GM18519 (cell line): Measurements from ENCODE around the gene PATJ.
"Not testable (repeated sequence)": the region's sequence is repeated elsewhere in the genome, so short reads cannot be mapped to it uniquely, and the experiment has no call there.

Experiments used
- ATAC-seq: cut with Tn5 transposase; IDR thresholded peaks from one replicate; pipeline ENCODE4 v1.9.1; 2021; ENCODE audit warnings: mild to moderate bottlenecking, moderate library complexity; ENCODE audit not compliant: unreplicated experiment, low FRiP score

Gene PATJ

DNA sequence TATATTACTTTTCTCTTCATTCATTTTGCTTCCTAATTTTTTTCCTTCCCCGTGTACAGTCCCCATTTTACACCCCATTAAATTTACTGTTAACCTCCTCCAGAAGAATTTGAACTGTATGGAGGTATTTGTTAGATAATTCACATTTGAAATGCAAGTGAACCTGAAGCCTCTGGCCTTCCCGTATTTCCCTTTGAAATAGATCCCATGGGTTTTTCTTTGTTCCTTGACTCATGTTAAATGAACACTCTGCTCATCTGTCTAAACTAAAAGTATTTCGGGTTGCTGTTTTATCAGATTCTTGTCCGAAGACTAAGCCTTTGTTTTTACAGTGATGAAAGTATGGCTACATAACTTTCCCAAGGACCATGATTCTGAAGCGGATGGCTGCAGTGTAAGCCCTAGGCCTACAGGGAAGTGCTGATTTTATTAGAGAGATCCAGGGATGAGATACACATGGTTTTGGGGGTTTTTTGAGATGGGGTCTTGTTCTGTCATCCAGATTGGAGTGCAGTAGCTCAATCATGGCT, 187.9 kb downstream of the PATJ start:
- no peak for ATAC-seq

DNA sequence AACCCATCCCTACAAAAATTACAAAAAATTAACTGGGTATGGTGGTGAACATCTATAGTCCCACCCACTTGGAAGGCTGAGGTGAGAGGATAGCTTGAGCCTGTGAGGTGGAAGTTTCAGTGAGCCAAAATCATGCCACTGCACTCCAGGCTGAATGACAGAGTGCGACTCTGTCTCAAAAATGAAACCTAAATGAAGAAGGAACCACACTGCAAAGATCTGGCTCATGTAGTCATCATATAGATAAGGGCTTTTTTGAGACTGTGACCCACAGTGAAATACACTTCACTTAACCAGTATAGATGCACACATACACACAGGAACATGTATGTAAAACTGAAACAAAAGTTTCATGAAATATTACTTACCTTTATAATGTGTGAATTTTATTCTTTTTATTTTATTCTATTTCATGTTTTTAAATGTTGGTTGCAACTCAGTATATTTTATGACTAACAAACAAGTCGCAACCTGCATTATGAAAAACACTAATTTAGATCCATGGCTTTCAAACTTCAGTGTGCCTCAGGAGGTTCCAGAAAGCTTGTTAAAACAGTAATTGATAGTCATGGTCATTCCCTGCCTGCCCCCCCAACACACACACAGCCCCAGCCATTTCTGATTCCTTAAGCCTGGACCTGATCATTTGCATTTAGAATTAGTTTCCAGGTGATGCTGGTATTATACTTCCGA, 189.5 kb downstream of the PATJ start:
- ATAC-seq, result no peak

DNA sequence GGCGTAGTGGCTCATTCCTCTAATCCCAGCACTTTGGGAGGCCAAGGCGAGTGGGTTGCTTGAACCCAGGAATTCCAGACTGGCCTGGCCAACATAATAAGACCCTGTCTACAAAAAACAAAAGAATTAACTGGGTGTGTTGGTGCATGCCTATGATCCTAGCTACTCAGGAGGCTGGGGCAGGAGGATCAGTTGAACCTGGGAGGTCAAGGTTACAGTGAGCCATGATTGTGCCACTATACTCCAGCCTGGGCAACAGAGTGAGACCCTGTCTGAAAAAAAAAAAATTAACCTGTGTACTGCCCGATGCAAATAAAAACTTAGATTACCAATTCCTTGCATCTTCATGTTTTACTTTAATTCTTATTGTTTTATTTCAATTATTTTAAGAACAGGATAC, 193.2 kb downstream of the PATJ start:
- ATAC-seq, result no peak

DNA sequence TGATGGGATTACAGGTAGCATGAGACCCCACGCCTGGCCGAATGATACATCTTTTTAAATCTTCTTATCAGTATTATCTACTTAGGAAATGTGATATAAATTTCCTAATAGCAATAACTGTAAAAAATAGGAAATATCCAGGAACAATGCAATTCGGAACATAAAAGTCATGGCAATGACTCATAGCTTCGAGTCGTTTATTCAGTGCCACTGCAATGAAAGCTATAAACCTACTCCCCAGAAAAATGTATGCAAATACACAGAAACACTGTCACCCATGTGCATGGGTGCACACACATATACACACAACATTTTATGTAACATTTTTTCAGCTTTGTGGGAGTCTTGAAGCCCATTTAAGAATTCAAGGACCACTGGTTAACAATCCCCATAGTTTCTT, 194.6 kb downstream of the PATJ start:
- no peak for ATAC-seq

DNA sequence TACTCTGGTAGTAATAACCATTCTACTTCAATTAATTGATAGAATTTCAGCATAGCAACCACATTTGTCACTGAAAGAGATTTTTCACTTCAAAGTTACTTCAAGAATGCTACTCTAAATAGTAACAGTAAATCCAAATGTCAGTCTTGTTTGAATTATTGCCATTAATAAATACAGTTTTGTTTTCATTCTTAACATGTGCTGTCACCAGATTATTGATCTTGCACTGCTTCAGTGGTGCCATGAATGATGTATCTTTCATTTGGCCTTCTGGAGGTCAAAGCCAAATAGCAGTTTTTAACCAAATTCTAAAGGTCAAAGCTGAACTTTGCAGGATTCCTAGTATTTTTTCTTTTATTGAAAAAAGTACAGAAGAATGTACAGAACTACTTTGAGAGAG, 199.5 kb downstream of the PATJ start:
- no peak for ATAC-seq

DNA sequence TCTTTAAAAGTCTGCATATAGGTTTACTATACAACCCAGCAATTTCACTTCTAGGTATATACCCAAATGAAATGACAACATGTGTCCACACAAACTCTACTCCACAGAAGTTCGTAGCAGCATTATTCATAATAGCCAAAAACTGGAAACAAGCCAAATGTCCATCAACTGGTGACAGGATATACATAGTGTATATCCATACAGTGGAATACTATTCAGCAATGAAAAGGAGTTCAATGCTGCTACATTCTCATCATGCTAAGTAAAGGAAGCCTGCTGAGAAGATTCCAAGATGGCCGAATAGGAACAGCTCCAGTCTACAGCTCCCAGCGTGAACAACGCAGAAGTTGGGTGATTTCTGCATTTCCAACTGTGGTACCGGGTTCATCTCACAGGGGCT, 200.6 kb downstream of the PATJ start:
- ATAC-seq, result no peak

DNA sequence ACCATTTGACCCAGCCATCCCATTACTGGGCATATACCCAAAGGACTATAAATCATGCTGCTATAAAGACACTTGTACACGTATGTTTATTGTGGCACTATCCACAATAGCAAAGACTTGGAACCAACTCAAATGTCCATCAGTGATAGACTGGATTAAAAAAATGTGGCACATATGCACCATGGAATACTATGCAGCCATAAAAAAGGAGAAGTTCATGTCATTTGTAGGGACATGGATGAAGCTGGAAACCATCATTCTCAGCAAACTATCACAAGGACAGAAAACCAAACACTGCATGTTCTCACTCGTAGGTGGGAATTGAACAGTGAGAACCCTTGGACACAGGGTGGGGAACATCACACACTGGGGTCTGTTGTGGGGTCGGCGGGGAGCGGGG, 206.4 kb downstream of the PATJ start:
- ATAC-seq, result not testable (repeated sequence)

DNA sequence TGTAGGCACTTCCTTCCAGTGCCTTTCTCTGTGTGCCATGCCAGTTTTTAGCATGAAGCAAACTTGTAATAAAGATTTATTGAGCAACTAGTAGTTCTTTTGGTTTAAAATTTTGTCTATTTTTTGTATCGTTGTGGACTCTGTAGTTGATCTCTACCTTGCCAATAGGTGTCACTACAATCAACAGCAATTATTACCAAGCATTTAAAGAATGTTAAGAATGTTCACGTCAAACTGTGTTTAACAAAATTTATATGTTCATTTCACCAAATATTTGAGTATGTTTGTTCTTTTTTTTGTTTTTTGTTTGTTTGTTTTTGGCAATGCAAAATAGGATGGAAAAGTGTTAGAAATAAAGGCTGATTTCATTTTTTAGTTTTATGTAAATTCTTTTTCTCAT, 208.1 kb downstream of the PATJ start:
- no peak for ATAC-seq

DNA sequence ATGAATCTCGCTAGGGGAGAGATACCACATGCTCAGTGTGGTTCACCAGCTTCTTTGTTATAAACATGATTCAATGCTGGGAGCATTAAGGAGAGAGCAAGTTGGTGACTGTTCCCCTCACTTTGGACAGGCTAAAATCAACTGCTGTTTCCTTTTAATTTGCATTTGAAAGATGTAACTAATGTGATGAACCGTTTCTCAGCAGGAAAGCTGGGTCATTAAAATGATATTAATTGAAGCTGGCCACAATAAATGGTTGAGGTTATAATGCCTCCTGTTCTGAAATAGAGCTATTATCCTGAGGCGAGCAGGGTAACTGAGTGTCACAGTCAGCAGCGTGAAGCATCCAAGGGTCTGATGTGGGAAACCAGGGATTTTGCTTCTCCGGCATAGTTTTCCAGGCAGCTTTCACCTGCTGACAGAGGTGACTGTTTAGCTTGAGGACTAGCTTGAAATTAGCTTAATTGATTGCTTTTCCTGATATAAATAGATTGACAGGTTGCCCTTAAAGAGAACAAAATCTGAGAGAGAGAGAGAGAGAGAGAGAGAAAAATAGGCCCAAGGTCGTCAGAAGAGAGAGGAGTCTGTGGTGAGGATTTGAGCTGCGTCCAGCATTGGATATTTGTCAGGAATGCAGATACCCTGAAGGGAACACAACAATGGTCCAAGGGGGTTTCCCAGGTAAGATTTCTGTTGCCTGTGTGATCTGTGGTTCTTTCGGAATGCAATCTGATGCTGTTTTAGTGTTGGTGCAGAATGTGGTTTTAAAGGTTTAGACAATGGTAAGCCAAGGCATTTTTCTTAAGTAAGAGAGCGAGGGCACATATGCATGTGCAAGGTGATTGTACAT, 209.7 kb downstream of the PATJ start:
- ATAC-seq, result no peak

DNA sequence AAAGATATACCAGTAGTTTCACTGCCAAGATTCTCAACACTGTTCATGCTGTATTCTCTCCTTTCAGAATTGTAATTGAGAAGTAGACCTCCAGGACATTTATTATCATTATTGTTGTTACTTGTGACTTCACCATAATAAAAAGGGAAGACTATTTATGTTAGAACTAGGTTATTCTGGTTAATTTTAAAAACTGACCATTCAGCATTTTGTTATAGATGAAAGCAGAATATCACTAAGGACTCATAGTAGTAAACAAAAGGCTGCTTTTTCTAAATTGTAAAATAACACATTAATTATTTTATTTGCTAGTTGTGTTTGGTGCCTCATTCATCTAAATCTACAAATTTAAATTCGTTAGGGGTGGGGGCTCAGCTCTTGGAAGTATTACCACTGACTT, 210.4 kb downstream of the PATJ start:
- no peak for ATAC-seq

DNA sequence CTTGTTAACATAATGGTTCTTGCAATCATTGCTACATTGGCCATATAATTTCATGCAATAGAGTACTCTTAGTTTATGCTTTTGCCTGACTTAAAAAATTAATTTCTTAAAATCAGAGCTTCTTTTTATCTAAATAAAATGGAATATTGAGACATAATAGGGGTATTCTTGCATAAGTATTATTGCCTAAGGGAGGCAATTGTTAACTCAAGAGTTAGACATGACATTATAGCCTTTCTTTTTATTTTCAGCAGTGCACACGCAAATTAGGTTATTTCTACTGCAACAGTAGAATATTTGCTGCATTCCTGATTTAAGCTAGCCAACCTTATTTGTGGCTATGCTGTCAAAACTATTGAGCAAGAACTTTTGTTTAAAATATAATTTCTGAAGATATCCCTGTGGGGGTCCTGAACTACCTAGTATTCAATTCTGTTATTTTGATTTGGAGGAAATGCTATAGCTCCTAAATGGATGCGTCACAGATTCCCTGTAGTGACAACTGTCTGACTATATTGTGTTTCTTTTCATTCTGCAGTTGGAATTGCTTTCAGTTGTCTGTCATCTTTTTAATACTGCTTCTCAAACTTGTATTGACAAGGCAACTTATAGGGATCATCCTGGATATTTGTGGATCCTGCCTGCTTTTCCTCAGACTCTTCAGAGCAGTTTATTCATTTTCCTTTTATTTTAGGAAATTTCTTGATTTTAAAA, 211.0 kb downstream of the PATJ start:
- no peak for ATAC-seq

DNA sequence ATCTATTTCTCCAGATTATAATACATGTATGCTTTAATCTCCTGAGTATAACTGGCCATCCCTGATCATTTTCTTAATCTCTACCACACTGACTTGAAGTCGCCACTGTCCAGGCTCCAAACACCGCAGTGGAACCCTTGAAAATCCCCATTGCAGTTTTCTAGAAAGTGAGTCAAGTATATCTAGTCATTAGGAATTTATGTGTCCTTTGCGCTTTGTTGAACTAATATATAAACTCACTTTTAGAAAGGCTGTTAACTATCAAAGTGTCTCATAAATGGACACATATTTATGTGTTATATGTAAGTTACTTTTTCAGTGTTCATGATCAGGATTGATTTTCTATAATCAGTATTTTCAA, 211.5 kb downstream of the PATJ start:
- ATAC-seq, result no peak

DNA sequence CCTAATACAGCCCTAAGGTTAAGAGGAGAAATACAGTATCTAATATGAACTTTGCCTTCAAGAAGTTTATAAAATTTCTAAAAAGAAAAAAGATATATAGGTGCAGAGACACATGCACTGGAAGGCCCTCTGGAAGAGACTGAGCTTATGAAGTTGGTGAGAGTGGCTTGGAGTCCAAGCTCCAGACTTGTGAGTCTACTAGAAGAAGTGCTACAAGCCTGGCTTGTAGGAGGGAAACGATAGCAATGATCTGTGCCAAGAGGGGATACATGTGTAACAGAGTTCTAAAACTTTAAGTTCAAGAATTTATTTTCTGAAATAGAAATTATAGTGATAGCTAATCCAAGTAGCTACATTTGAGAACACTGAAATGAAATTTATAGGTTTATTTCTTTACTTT, 213.0 kb downstream of the PATJ start:
- no peak for ATAC-seq

DNA sequence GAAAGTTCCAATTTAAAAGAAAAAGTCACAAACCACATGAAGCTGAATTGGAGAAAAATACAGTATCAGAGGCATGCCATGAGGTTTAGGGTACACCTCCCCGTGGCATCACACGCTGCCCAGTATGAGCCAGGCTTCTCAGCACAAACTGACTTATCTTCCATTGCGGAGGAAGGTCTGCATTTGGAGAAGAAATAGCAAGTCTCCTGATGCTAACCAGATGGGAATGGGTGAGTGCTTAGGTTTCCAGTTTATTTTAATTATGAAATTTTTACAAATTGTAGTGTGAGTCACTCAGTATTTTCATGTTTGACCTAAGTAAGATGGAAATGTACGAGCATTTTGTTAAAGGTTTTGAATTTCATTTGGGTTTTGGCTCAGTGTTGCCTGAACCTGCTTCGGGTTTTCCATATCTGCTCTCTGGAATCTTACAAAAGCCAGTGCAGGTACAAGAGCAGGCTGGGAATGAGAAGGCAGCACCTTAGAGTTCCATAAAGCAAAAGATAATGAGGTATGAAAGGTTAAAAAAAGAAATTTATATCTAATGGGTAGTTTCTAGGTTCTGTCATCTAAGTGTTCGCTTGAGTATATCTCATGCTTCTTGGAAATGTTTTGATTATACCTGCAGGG, 213.9 kb downstream of the PATJ start:
- no peak for ATAC-seq

DNA sequence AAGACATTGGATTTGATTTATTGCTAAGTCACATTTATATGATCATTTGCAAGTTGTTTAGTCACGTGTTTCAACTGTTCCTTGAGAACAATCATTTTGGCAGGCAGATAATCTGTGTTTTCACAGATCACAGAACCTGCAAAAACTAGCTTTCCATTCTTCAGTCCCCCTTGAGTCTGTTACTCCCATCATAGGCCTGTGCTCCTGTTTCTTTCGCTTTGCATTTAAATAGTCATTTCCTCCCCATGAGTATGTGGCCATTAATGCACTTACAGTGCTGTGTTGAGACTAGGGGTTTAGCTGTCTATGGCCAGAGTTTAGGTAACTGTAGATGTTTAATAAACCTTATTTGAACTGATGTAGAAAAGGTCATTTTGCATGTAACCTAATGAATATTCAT, 214.5 kb downstream of the PATJ start:
- no peak for ATAC-seq

DNA sequence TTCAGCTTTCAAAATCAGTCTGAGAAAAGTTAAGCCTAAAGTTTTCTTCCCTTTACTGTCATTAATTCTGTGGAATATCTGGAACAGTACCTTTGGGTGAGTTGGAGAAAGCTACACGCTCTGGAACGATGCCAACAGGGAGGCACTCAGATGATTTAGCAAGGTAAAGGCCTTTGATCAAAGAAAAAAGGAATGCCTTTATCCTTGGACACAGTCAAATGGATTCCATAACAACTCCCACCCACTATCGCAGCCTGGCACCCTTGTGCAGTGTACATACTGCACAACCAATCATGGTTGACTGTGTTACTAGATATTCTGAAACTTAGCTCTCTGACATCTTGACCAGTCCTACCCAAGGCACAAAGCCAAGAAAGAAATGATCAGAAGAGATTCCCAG, 218.7 kb downstream of the PATJ start:
- ATAC-seq, result no peak

DNA sequence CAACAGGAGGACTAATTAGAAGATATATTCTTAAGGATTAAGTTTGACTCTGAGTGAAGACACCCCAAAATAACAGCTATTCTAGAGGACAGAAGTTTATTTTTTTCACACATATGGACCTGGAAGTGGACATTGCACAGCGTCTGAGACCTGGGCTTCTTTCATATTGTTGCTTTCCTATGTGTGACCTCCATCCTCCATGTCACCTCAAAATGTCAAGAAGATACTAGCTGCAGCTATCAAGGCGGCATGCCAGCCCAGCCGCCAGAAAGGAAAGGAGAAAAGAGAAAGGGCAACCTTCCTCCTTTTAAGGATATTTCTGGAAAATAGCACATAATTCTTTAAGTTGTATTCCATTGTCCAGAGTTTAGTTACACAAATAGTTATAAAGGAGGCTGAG, 220.4 kb downstream of the PATJ start:
- ATAC-seq, result no peak

DNA sequence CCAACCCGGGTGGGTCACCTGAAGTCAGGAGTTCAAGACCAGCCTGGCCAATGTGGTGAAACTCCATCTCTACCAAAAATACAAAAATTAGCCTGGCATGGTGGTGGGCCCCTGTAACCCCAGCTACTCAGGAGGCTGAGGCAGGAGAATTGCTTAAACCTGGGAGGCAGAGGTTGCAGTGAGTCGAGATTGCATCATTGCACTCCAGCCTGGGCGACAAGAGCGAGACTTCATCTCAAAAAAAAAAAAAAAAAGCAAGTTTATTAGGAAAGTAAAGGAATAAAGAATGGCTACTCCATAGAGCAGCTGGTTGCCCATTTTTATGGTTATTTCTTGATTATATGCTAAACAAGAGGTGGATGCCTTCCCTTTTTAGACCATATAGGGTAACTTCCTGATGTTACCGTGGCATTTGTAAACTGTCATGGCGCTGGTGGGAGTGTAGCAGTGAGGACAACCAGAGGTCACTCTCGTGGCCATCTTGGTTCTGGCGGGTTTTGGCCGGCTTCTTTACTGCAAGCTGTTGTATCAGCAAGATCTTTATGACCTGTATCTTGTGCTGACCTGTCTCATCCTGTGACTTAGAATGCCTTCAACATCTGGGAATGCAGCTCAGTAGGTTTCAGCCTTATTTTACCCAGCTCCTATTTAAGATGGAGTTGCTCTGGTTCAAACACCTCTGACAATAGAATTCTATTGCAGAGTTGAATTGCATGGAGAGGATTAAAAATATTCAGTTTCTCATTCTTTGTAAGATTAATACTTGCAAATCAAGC, 224.4 kb downstream of the PATJ start:
- ATAC-seq, result not testable (repeated sequence)

DNA sequence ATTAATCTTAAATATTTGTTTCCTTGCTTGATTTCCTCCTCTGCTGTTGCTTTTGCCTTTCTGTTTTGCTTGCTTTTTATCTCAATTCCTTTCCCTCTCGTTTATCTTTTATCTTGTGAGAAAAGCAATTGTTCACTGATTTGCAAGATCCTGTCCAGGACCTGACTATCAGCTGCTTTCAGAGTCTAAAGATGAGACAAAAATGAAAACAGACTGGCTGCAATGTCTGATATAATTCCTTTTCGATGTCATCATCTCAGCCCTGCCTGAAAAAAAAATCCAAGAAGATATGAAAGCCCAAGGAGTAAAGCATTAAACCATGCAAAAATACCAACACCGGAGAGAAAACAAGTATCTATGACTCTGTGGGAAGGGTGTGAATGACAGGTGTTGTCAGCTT, 225.5 kb downstream of the PATJ start:
- ATAC-seq, result no peak

DNA sequence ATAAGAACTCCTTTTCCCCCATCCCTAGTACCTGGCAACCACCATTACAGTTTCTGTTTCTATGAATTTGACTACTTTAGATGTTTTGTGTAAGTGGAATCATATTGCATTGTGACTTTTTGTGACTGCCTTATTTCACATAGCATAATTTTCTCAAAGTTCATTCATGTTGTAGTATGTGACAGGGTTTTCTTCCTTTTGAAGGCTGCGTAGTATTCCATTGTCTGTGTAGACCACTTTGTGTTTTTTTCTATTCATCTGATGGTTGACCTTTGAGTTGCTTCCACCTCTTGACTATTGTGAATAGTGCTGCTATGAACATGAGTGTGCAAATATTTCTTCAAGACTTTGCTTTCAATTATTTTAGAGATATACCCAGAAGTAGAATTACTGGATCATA, 226.6 kb downstream of the PATJ start:
- ATAC-seq, result no peak
